Measurements from ENCODE around the gene EPHA6. TPM values are rescaled to one million over a fixed set of nuclear protein-coding genes. Genes with fewer than 3 reads are reported as not detected.

EPHA6 gene
- total and polyA plus RNA-seq, 7 experiments from 2014 or later, result not detected

- ChIA-PET POLR2A (no interaction called here), CTCF (no interaction called here)
- Histone ChIP-seq H3K27ac (ENCODE audit: low read depth, low read length) (no peak overlapping the region), H3K27me3 (ENCODE audit: control insufficient read depth in 2 of 2, insufficient read depth in 2 of 2, low read length in 2 of 2) (no peaks in the 10 kb centered on the region), H3K4me1 (ENCODE audit: control insufficient read depth in 2 of 2, insufficient read depth in 2 of 2, low read length in 2 of 2) (no peaks in the 10 kb centered on the region), H3K4me3 (ENCODE audit: low read length) (no peak overlapping the region), H3K36me3 (ENCODE audit: control insufficient read depth in 2 of 3, insufficient read depth in 3 of 3, low read length in 3 of 3) (no peaks in the 10 kb centered on the region), H3K9me3 (ENCODE audit: control insufficient read depth in 2 of 3, low read length in 3 of 3) (no peaks in the 10 kb centered on the region)
- ATAC-seq (no peak), DNase-seq (no peak)
- Mint-ChIP-seq H3K4me3 (no peak overlapping the region), H3K27ac (no peak overlapping the region), H3K9me3 (peaks cover 0 to 27% (median 8%) of the 10 kb centered on the region in 11 donors), H3K4me1 (no peaks in the 10 kb centered on the region), H3K36me3 (no peaks in the 10 kb centered on the region), H3K27me3 (no peaks in the 10 kb centered on the region)
- intact Hi-C loops (cut with micrococcal nuclease), result no loop called here
Observed at GRCh38 chr3:97425002-97425401, 610.6 kb downstream of the EPHA6 start.

- no peak overlapping the region for H3K27ac Mint-ChIP-seq
- no peak overlapping the region for H3K27ac ChIP-seq (ENCODE audit: low read depth, low read length)
- H3K27me3 ChIP-seq (ENCODE audit: control insufficient read depth in 2 of 2, insufficient read depth in 2 of 2, low read length in 2 of 2), result no peaks in the 10 kb centered on the region
- no peaks in the 10 kb centered on the region for H3K36me3 Mint-ChIP-seq
- H3K4me3 ChIP-seq (ENCODE audit: low read length), result no peak overlapping the region
- CTCF ChIA-PET, result no interaction called here
- H3K4me1 Mint-ChIP-seq, result no peaks in the 10 kb centered on the region
- H3K4me1 ChIP-seq (ENCODE audit: control insufficient read depth in 2 of 2, insufficient read depth in 2 of 2, low read length in 2 of 2), result no peaks in the 10 kb centered on the region
- H3K9me3 ChIP-seq (ENCODE audit: control insufficient read depth in 2 of 3, low read length in 3 of 3), result no peaks in the 10 kb centered on the region
- H3K36me3 ChIP-seq (ENCODE audit: control insufficient read depth in 2 of 3, insufficient read depth in 3 of 3, low read length in 3 of 3), result no peaks in the 10 kb centered on the region
- DNase-seq (no peak), ATAC-seq (no peak)
- H3K27me3 Mint-ChIP-seq, result no peaks in the 10 kb centered on the region
- H3K9me3 Mint-ChIP-seq, result peaks cover 0 to 12% (median 5%) of the 10 kb centered on the region in 11 donors
- no peak overlapping the region for H3K4me3 Mint-ChIP-seq
- POLR2A ChIA-PET, result no interaction called here
- intact Hi-C loops (cut with micrococcal nuclease), result no loop called here
Observed at GRCh38 chr3:97430601-97431000, 616.2 kb downstream of the EPHA6 start.

- CTCF ChIA-PET, result no interaction called here
Observed at GRCh38 chr3:97432914-97433313, 618.5 kb downstream of the EPHA6 start.

GRCh38 chr3:97438131-97438530 lies 623.7 kb downstream of the EPHA6 start:
- Mint-ChIP-seq H3K4me1 (no peaks in the 10 kb centered on the region), H3K27ac (no peak overlapping the region), H3K9me3 (peaks cover 0 to 5% (median 0%) of the 10 kb centered on the region in 11 donors)

More at GRCh38 chr3:97432914-97433313, 618.5 kb downstream of the EPHA6 start:
- no peaks in the 10 kb centered on the region for H3K4me1 ChIP-seq (ENCODE audit: control insufficient read depth in 2 of 2, insufficient read depth in 2 of 2, low read length in 2 of 2)
- peaks cover 0 to 5% (median 0%) of the 10 kb centered on the region in 11 donors for H3K9me3 Mint-ChIP-seq
- no peaks in the 10 kb centered on the region for H3K9me3 ChIP-seq (ENCODE audit: control insufficient read depth in 2 of 3, low read length in 3 of 3)
- intact Hi-C loops (cut with micrococcal nuclease), result no loop called here
- no peaks in the 10 kb centered on the region for H3K27me3 ChIP-seq (ENCODE audit: control insufficient read depth in 2 of 2, insufficient read depth in 2 of 2, low read length in 2 of 2)
- POLR2A ChIA-PET, result no interaction called here
- DNase-seq (no peak), ATAC-seq (no peak)
- H3K36me3 ChIP-seq (ENCODE audit: control insufficient read depth in 2 of 3, insufficient read depth in 3 of 3, low read length in 3 of 3), result no peaks in the 10 kb centered on the region
- H3K4me3 Mint-ChIP-seq, result no peak overlapping the region
- H3K36me3 Mint-ChIP-seq, result no peaks in the 10 kb centered on the region
- H3K4me3 ChIP-seq (ENCODE audit: low read length), result no peak overlapping the region
- H3K27ac Mint-ChIP-seq, result no peak overlapping the region
- H3K27me3 Mint-ChIP-seq, result no peaks in the 10 kb centered on the region
- H3K27ac ChIP-seq (ENCODE audit: low read depth, low read length), result no peak overlapping the region
- no peaks in the 10 kb centered on the region for H3K4me1 Mint-ChIP-seq

DNA sequence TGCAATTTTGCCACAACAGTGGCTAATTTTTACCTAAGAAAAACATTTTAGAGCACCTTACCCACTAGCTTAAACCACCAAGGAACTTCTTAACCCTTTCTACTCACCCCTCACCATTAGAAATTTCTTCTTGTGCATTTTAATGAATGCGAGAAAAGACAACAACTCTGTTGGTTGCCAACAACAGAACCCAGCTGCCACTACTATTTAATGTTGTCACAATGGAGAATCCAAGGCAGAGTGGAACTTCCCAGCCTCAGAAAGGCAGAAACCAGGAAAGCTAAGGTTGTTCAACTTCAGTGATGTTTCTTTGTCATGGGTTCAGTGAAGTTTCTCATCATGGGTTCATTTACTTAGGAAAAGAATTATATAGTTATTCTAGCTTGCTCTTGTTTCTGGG lies 625.0 kb downstream of the EPHA6 start:
- H3K27me3 ChIP-seq (ENCODE audit: control insufficient read depth in 2 of 2, insufficient read depth in 2 of 2, low read length in 2 of 2), result no peaks in the 10 kb centered on the region
- DNase-seq (no peak), ATAC-seq (no peak)
- intact Hi-C loops (cut with micrococcal nuclease), result no loop called here
- no peaks in the 10 kb centered on the region for H3K4me1 Mint-ChIP-seq
- H3K4me3 Mint-ChIP-seq, result no peak overlapping the region
- no peaks in the 10 kb centered on the region for H3K9me3 ChIP-seq (ENCODE audit: control insufficient read depth in 2 of 3, low read length in 3 of 3)
- no peaks in the 10 kb centered on the region for H3K27me3 Mint-ChIP-seq
- no peaks in the 10 kb centered on the region for H3K36me3 ChIP-seq (ENCODE audit: control insufficient read depth in 2 of 3, insufficient read depth in 3 of 3, low read length in 3 of 3)
- no peak overlapping the region for H3K27ac ChIP-seq (ENCODE audit: low read depth, low read length)
- no peaks in the 10 kb centered on the region for H3K4me1 ChIP-seq (ENCODE audit: control insufficient read depth in 2 of 2, insufficient read depth in 2 of 2, low read length in 2 of 2)
- H3K27ac Mint-ChIP-seq, result no peak overlapping the region
- peaks cover 0 to 5% (median 0%) of the 10 kb centered on the region in 11 donors for H3K9me3 Mint-ChIP-seq
- ChIA-PET POLR2A (no interaction called here), CTCF (no interaction called here)
- H3K4me3 ChIP-seq (ENCODE audit: low read length), result no peak overlapping the region
- no peaks in the 10 kb centered on the region for H3K36me3 Mint-ChIP-seq

More at GRCh38 chr3:97438131-97438530, 623.7 kb downstream of the EPHA6 start:
- Mint-ChIP-seq H3K4me3 (no peak overlapping the region), H3K27me3 (no peaks in the 10 kb centered on the region), H3K36me3 (no peaks in the 10 kb centered on the region)
- ATAC-seq (no peak), DNase-seq (no peak)
- no peaks in the 10 kb centered on the region for H3K27me3 ChIP-seq (ENCODE audit: control insufficient read depth in 2 of 2, insufficient read depth in 2 of 2, low read length in 2 of 2)
- intact Hi-C loops (cut with micrococcal nuclease), result no loop called here
- no peaks in the 10 kb centered on the region for H3K9me3 ChIP-seq (ENCODE audit: control insufficient read depth in 2 of 3, low read length in 3 of 3)
- CTCF ChIA-PET, result no interaction called here
- H3K4me3 ChIP-seq (ENCODE audit: low read length), result no peak overlapping the region
- no peak overlapping the region for H3K27ac ChIP-seq (ENCODE audit: low read depth, low read length)
- H3K4me1 ChIP-seq (ENCODE audit: control insufficient read depth in 2 of 2, insufficient read depth in 2 of 2, low read length in 2 of 2), result no peaks in the 10 kb centered on the region
- no peaks in the 10 kb centered on the region for H3K36me3 ChIP-seq (ENCODE audit: control insufficient read depth in 2 of 3, insufficient read depth in 3 of 3, low read length in 3 of 3)
- POLR2A ChIA-PET, result no interaction called here

DNA sequence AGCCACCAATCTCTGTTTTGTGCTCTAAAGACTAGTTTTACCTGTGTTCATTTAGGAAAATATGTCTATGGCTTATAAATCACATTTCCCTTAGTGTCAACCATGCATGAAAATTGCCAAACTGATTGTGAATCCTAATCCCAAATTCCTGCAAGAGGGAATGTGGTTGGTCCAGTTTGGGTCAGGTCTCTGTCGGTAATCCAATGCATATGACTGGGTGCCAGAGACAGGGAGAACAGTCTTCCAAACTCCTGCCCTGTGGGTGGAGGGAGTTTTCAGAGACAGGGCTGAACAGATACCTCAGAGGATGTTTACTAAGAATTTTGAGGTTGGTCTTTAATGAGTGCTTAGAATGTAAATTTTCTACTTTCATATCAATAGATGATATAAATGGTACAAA lies 649.6 kb downstream of the EPHA6 start:
- intact Hi-C loops (cut with micrococcal nuclease), result no loop called here
- ChIA-PET CTCF (no interaction called here), POLR2A (no interaction called here)
- H3K36me3 ChIP-seq (ENCODE audit: control insufficient read depth in 2 of 3, insufficient read depth in 3 of 3, low read length in 3 of 3), result no peaks in the 10 kb centered on the region
- Mint-ChIP-seq H3K27me3 (no peaks in the 10 kb centered on the region), H3K9me3 (peaks cover 0 to 13% (median 0%) of the 10 kb centered on the region in 11 donors), H3K27ac (no peak overlapping the region), H3K4me3 (no peak overlapping the region), H3K36me3 (no peaks in the 10 kb centered on the region), H3K4me1 (no peaks in the 10 kb centered on the region)
- H3K27ac ChIP-seq (ENCODE audit: low read depth, low read length), result no peak overlapping the region
- H3K4me1 ChIP-seq (ENCODE audit: control insufficient read depth in 2 of 2, insufficient read depth in 2 of 2, low read length in 2 of 2), result no peaks in the 10 kb centered on the region
- no peak for ATAC-seq
- no peak overlapping the region for H3K4me3 ChIP-seq (ENCODE audit: low read length)
- no peak for DNase-seq
- H3K27me3 ChIP-seq (ENCODE audit: control insufficient read depth in 2 of 2, insufficient read depth in 2 of 2, low read length in 2 of 2), result no peaks in the 10 kb centered on the region
- H3K9me3 ChIP-seq (ENCODE audit: control insufficient read depth in 2 of 3, low read length in 3 of 3), result no peaks in the 10 kb centered on the region

DNA sequence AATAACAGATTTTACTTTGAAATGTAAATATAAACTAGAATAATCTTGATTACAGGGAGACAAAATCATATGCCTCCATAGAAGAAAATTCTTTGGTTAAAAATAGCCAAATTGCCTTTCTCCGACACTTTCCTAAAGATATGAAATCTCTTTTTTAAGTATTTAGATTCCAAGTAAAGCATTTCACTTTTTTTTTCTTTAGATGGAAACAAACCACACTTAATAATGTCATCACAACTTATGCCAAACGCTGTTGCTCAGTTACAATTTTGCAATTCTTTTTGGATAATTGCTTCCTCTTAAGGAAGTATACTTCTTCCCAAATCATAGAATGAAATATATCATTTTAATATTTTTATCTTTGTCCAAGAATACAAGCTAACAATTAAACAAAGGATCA lies 656.1 kb downstream of the EPHA6 start:
- ChIA-PET POLR2A (no interaction called here), CTCF (no interaction called here)
- H3K4me3 ChIP-seq (ENCODE audit: low read length), result no peak overlapping the region
- no peaks in the 10 kb centered on the region for H3K4me1 ChIP-seq (ENCODE audit: control insufficient read depth in 2 of 2, insufficient read depth in 2 of 2, low read length in 2 of 2)
- H3K9me3 ChIP-seq (ENCODE audit: control insufficient read depth in 2 of 3, low read length in 3 of 3), result no peaks in the 10 kb centered on the region
- DNase-seq (no peak), ATAC-seq (no peak)
- no peak overlapping the region for H3K27ac ChIP-seq (ENCODE audit: low read depth, low read length)
- Mint-ChIP-seq H3K27me3 (no peaks in the 10 kb centered on the region), H3K27ac (no peak overlapping the region), H3K4me3 (no peak overlapping the region), H3K36me3 (no peaks in the 10 kb centered on the region), H3K9me3 (peaks cover 0 to 16% (median 0%) of the 10 kb centered on the region in 11 donors), H3K4me1 (no peaks in the 10 kb centered on the region)
- no peaks in the 10 kb centered on the region for H3K27me3 ChIP-seq (ENCODE audit: control insufficient read depth in 2 of 2, insufficient read depth in 2 of 2, low read length in 2 of 2)
- H3K36me3 ChIP-seq (ENCODE audit: control insufficient read depth in 2 of 3, insufficient read depth in 3 of 3, low read length in 3 of 3), result no peaks in the 10 kb centered on the region
- intact Hi-C loops (cut with micrococcal nuclease), result no loop called here

Data from naive thymus-derived CD4-positive, alpha-beta T cell (primary cell).